SU-DHL-6 (cell line): Measurements from ENCODE around the gene NTSR2.

Source experiments
- H2AFZ ChIP-seq: fragments of 200-600 bp; sonication (generic); 2 replicates; pipeline ENCODE4 v1.6.1; 2014; ENCODE audit warnings: low read depth, mild to moderate bottlenecking, moderate library complexity, mixed read lengths, antibody characterized with exemption, low read length; ENCODE audit not compliant: severe bottlenecking
- H3F3A ChIP-seq: fragments of 200-600 bp; shearing (Covaris generic); 2 replicates; pipeline ENCODE4 v1.6.0; 2016; ENCODE audit warnings: antibody characterized with exemption, mild to moderate bottlenecking; ENCODE audit not compliant: insufficient read depth
- H3K27ac ChIP-seq: fragments of 200-600 bp; sonication (generic); 2 replicates; pipeline ENCODE4 v1.5.1; 2016; ENCODE audit warnings: low read depth, mild to moderate bottlenecking, low read length, moderate library complexity, mixed read lengths
- H3K27me3 ChIP-seq: fragments of 200-600 bp; sonication (generic), shearing (Covaris generic); 2 replicates; pipeline ENCODE4 v1.6.0; 2014; ENCODE audit warnings: mild to moderate bottlenecking, low read length
- H3K36me3 ChIP-seq: fragments of 200-600 bp; sonication (generic); 2 replicates; pipeline ENCODE4 v1.6.1; 2014; ENCODE audit warnings: mild to moderate bottlenecking, low read length, mixed read lengths
- H3K4me2 ChIP-seq: fragments of 300-600, 200-600 bp; shearing (Covaris generic), sonication (generic); 2 replicates; pipeline ENCODE4 v1.6.0; 2014; ENCODE audit warnings: low read length, low read depth, mild to moderate bottlenecking; ENCODE audit not compliant: poor library complexity, severe bottlenecking
- H3K4me3 ChIP-seq: fragments of 200-600 bp; sonication (generic); 2 replicates; pipeline ENCODE4 v1.5.1; 2014; ENCODE audit warnings: antibody characterized with exemption, low read length, mild to moderate bottlenecking, mixed read lengths; ENCODE audit not compliant: insufficient read depth, poor library complexity, severe bottlenecking
- H3K79me2 ChIP-seq: fragments of 200-600 bp; sonication (generic); 2 replicates; pipeline ENCODE4 v1.6.1; 2014; ENCODE audit warnings: mild to moderate bottlenecking, low read length, moderate library complexity; ENCODE audit not compliant: insufficient read depth
- H3K9ac ChIP-seq: fragments of 200-600 bp; sonication (generic); 2 replicates; pipeline ENCODE4 v1.7.0; 2014; ENCODE audit warnings: mild to moderate bottlenecking, low read length
- H3K9me2 ChIP-seq: fragments of 200-600 bp; sonication (generic); replicated peaks from 2 replicates; pipeline ENCODE4 v1.6.1; 2014; ENCODE audit warnings: low read length; ENCODE audit not compliant: insufficient read depth
- H3K9me3 ChIP-seq: fragments of 200-600 bp; sonication (generic); 2 replicates; pipeline ENCODE4 v1.6.1; 2014; ENCODE audit warnings: low read length, mixed read lengths; ENCODE audit not compliant: insufficient read depth
- H4K20me1 ChIP-seq: fragments of 200-600 bp; sonication (generic); 2 replicates; pipeline ENCODE4 v1.6.1; 2014; ENCODE audit warnings: low read depth, mild to moderate bottlenecking, antibody characterized with exemption, low read length, moderate library complexity, mixed read lengths
- EZH2phosphoT487 ChIP-seq: fragments of 200-600 bp; sonication (generic), shearing (Covaris generic); conservative IDR thresholded peaks from 2 replicates; pipeline ENCODE4 v1.6.1; 2018; ENCODE audit warnings: mild to moderate bottlenecking, antibody characterized with exemption, low read length, moderate library complexity, mixed read lengths
- TF ChIP-seq, protein P1 (sequence below): fragments of 200-600 bp; sonication (generic); IDR thresholded peaks from one replicate; pipeline ENCODE4 v1.5.1; 2017; ENCODE audit warnings: antibody characterized with exemption, mild to moderate bottlenecking, low read length, moderate library complexity; ENCODE audit not compliant: insufficient read depth, poor library complexity, severe bottlenecking

Gene NTSR2

DNA sequence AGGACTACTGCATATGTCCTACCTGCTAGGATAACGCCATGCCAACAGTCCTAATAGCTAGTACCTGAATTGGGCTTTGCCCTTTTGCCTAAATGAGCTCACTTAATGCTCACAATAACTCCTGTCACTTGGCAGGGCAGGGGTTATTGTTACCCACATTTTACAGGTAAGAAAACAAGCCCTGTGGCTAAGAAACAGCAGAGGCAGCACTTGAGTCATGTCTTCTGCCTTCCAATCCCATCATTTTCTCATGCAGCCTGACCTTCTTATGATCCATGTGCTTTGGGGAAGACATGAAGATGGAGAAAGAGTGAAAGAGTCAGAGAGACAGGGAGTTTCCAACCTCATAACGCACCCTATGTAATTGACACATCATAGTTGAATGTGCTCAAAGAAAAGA, 42.9 kb upstream of the NTSR2 start:
- H3K4me3 ChIP-seq = no peak overlapping the region
- H3F3A ChIP-seq = no peaks in the 10 kb centered on the region
- no peak overlapping the region for H3K9ac ChIP-seq
- H3K36me3 ChIP-seq = no peaks in the 10 kb centered on the region
- H3K9me3 ChIP-seq = no peaks in the 10 kb centered on the region
- no peaks in the 10 kb centered on the region for H3K9me2 ChIP-seq
- H3K27ac ChIP-seq = no peak overlapping the region
- no peaks in the 10 kb centered on the region for H3K27me3 ChIP-seq
- H3K79me2 ChIP-seq = no peaks in the 10 kb centered on the region
- TF ChIP-seq EZH2phosphoT487 = no peak
- TF ChIP-seq, protein P1, sequence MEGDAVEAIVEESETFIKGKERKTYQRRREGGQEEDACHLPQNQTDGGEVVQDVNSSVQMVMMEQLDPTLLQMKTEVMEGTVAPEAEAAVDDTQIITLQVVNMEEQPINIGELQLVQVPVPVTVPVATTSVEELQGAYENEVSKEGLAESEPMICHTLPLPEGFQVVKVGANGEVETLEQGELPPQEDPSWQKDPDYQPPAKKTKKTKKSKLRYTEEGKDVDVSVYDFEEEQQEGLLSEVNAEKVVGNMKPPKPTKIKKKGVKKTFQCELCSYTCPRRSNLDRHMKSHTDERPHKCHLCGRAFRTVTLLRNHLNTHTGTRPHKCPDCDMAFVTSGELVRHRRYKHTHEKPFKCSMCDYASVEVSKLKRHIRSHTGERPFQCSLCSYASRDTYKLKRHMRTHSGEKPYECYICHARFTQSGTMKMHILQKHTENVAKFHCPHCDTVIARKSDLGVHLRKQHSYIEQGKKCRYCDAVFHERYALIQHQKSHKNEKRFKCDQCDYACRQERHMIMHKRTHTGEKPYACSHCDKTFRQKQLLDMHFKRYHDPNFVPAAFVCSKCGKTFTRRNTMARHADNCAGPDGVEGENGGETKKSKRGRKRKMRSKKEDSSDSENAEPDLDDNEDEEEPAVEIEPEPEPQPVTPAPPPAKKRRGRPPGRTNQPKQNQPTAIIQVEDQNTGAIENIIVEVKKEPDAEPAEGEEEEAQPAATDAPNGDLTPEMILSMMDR = no peak
- no peaks in the 10 kb centered on the region for H4K20me1 ChIP-seq
- H2AFZ ChIP-seq = no peak overlapping the region
- H3K4me2 ChIP-seq = no peak overlapping the region

DNA sequence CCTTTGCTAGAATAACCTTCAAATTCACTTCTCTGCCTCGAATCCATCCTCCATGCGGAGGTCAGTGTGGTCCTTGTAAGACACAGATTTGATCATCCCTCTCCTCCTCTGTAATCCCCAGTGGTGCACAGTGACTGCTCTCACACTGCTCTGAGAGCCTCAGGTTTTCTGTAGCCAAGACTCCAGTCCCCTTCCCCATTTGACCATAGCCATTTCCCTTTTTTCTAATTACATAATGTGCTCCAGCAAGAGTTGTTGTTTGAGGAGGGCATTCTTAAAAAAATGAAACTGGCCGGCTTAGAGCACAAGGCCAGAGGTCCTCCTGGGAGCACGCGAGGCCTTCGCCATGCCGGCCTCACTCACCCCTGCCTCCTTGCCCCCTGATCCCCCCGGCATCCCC, 41.8 kb upstream of the NTSR2 start:
- Histone ChIP-seq H3K9ac (no peak overlapping the region), H3K79me2 (no peaks in the 10 kb centered on the region), H3K4me2 (no peak overlapping the region), H4K20me1 (no peaks in the 10 kb centered on the region), H3K27ac (no peak overlapping the region), H3K36me3 (no peaks in the 10 kb centered on the region), H3K27me3 (no peaks in the 10 kb centered on the region), H3F3A (no peaks in the 10 kb centered on the region), H3K9me3 (no peaks in the 10 kb centered on the region), H2AFZ (no peak overlapping the region), H3K4me3 (no peak overlapping the region), H3K9me2 (no peaks in the 10 kb centered on the region)
- TF ChIP-seq, protein P1 = no peak
- no peak for TF ChIP-seq EZH2phosphoT487

DNA sequence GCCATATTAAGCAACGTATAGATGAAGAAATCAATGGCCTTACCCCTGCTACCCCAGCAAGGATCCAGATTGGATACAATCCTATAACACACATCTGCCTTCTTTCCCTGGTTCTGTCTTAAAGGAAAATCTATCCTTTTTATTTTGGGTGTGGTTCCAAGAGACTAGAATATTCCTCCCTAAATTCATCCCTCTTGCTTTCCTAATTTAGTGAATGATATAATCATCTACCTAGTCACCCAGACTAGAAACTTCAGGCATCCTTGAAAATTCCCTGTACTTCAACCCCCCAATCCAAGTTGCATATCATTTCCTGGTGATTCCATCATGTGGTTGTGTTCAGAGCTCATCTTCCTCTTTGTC, 41.3 kb upstream of the NTSR2 start:
- H3F3A ChIP-seq = no peaks in the 10 kb centered on the region
- no peak overlapping the region for H2AFZ ChIP-seq
- no peak overlapping the region for H3K4me2 ChIP-seq
- no peaks in the 10 kb centered on the region for H3K36me3 ChIP-seq
- H3K9ac ChIP-seq = no peak overlapping the region
- H4K20me1 ChIP-seq = no peaks in the 10 kb centered on the region
- H3K27me3 ChIP-seq = no peaks in the 10 kb centered on the region
- no peaks in the 10 kb centered on the region for H3K9me2 ChIP-seq
- H3K4me3 ChIP-seq = no peak overlapping the region
- H3K79me2 ChIP-seq = no peaks in the 10 kb centered on the region
- H3K9me3 ChIP-seq = no peaks in the 10 kb centered on the region
- TF ChIP-seq EZH2phosphoT487 = no peak
- TF ChIP-seq, protein P1 = no peak
- no peak overlapping the region for H3K27ac ChIP-seq
